ENCODE measurements around the gene EXOC2. TPM values are rescaled to one million over a fixed set of nuclear protein-coding genes. Genes with fewer than 3 reads are reported as not detected.

EXOC2 gene
- total and polyA plus RNA-seq, 7 donors, result 5.4 to 23.2 (median 15.3) TPM

DNA sequence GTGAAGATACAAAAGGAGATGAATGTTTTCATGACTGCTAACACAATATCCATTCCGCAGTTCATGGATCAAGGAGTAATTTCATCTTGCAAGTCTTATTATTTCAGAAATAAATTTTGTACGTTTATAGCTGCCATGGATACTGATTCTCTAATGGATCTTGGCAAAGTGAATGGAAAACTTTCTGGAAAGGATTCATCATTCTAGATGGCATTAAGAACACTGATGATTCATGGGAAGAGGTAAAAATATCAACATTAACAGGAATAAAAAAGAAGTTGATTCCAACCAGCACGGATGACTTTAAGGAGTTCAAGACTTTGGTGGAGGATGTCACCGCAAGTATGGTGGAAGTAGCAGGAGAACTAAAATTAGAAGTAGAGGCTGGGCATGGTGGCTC is 38.8 kb downstream of the EXOC2 start:
- Histone ChIP-seq H3K27me3 (no peaks in the 10 kb centered on the region), H3K27ac (peak overlapping the region in 1 of 4 donors; percentile 18), H3K4me1 (peaks cover 0 to 14% (median 10%) of the 10 kb centered on the region in 4 donors), H3K36me3 (peaks cover 0 to 10% (median 4%) of the 10 kb centered on the region in 4 donors), H3K9me3 (peaks cover 0 to 7% (median 0%) of the 10 kb centered on the region in 4 donors), H3K4me3 (no peak overlapping the region)
- 86 to 97% methylated on average over 4 of the region's 4 CpGs for WGBS, 2 donors
- intact Hi-C loops (cut with DNase I), result no loop called here
- DNase-seq, result no peak
- TF ChIP-seq, protein P1, sequence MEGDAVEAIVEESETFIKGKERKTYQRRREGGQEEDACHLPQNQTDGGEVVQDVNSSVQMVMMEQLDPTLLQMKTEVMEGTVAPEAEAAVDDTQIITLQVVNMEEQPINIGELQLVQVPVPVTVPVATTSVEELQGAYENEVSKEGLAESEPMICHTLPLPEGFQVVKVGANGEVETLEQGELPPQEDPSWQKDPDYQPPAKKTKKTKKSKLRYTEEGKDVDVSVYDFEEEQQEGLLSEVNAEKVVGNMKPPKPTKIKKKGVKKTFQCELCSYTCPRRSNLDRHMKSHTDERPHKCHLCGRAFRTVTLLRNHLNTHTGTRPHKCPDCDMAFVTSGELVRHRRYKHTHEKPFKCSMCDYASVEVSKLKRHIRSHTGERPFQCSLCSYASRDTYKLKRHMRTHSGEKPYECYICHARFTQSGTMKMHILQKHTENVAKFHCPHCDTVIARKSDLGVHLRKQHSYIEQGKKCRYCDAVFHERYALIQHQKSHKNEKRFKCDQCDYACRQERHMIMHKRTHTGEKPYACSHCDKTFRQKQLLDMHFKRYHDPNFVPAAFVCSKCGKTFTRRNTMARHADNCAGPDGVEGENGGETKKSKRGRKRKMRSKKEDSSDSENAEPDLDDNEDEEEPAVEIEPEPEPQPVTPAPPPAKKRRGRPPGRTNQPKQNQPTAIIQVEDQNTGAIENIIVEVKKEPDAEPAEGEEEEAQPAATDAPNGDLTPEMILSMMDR (IDR thresholded peaks at IDR 0.05), result no peak
- TF ChIP-seq POLR2AphosphoS5 (IDR thresholded peaks at IDR 0.05), result peak in 1 of 4 donors; percentile 19
- TF ChIP-seq EP300 (IDR thresholded peaks at IDR 0.05), result no peak

DNA sequence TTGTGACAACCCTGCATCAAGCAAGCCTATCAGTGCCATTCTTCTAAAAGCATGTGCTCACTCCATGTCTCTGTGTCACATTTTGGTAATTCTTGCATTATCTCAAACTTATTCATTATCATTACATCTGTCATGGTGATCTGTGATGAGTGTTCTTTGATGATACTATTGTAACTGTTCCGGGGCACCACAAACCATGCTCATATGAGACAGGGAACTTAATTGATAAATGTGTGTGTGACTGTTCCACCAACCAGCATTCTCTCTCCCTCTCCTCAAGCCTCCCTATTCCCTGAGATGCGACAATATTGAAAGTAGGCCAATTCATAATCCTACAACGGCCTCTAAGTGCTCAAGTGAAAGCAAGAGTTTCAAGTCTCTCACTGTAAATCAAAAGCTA is 40.1 kb downstream of the EXOC2 start:
- TF ChIP-seq POLR2AphosphoS5 (IDR thresholded peaks at IDR 0.05), result no peak
- TF ChIP-seq, protein P1 (IDR thresholded peaks at IDR 0.05), result no peak
- no peak for TF ChIP-seq EP300 (IDR thresholded peaks at IDR 0.05)
- TF ChIP-seq POLR2A (IDR thresholded peaks at IDR 0.05), result no peak
- 83 to 85% methylated on average over 3 of the region's 3 CpGs for WGBS, 2 donors
- no peak overlapping the region for H3K4me3 ChIP-seq
- DNase-seq, result no peak
- H3K27ac ChIP-seq, result no peak overlapping the region
- H3K27me3 ChIP-seq, result no peaks in the 10 kb centered on the region
- H3K4me1 ChIP-seq, result peaks cover 0 to 9% (median 2%) of the 10 kb centered on the region in 4 donors
- H3K36me3 ChIP-seq, result peaks cover 0 to 10% (median 4%) of the 10 kb centered on the region in 4 donors
- H3K9me3 ChIP-seq, result peaks cover 0 to 7% (median 0%) of the 10 kb centered on the region in 4 donors
- intact Hi-C loops (cut with DNase I), result no loop called here

DNA sequence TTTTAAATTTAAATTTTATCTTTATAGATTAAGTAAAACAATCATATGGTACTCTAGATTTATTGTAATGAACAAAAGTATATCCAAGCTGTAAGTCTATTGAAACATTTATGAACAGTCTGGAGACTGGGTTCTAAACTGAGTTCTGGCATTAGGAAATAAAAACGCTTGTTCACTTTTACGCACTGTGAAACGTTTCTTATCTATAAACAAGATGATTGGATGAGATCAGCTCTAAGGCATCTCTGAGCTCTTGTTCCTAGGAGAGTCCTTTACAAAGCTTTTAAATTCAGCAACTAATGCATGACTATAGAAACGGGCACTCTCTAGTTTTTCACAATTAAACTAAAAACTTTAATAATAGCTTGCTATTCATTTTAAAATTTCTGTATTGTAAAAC is 42.8 kb downstream of the EXOC2 start:
- peaks cover 0 to 7% (median 0%) of the 10 kb centered on the region in 4 donors for H3K4me1 ChIP-seq
- WGBS, 2 donors, result 63 to 74% methylated on average over 4 of the region's 4 CpGs
- no peak overlapping the region for H3K4me3 ChIP-seq
- peak overlapping the region in 1 of 4 donors; percentile 18 for H3K27ac ChIP-seq
- intact Hi-C loops (cut with DNase I), result no loop called here
- TF ChIP-seq POLR2A (IDR thresholded peaks at IDR 0.05) (no peak), POLR2AphosphoS5 (IDR thresholded peaks at IDR 0.05) (no peak), EP300 (IDR thresholded peaks at IDR 0.05) (no peak)
- TF ChIP-seq, protein P1 (IDR thresholded peaks at IDR 0.05), result no peak
- H3K27me3 ChIP-seq, result no peaks in the 10 kb centered on the region
- no peak for DNase-seq
- H3K36me3 ChIP-seq, result no peaks in the 10 kb centered on the region
- H3K9me3 ChIP-seq, result peaks cover 0 to 7% (median 0%) of the 10 kb centered on the region in 4 donors

DNA sequence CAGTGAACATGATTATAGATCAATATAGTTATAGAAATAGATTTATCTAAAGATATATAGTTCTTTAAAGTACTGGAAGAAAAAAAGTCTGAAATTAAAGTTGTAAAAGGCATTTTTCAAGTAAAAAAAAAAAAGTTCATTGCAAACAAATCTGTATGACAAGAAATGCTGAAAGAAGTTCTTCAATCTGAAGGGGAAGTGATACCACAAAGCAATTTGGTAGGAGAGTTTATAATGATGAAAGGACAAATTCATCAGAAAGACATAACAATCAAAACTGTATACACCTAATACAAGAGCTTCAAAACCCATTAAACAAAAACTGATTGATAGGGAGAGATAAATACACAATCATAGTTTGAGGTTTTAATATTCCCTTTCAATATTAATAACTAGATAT is 50.1 kb downstream of the EXOC2 start:
- no peaks in the 10 kb centered on the region for H3K36me3 ChIP-seq
- H3K4me1 ChIP-seq, result no peaks in the 10 kb centered on the region
- no peak overlapping the region for H3K4me3 ChIP-seq
- TF ChIP-seq, protein P1 (IDR thresholded peaks at IDR 0.05), result no peak
- no peak for TF ChIP-seq EP300 (IDR thresholded peaks at IDR 0.05)
- no peak for TF ChIP-seq POLR2A (IDR thresholded peaks at IDR 0.05)
- TF ChIP-seq POLR2AphosphoS5 (IDR thresholded peaks at IDR 0.05), result no peak
- no peaks in the 10 kb centered on the region for H3K9me3 ChIP-seq
- no peak overlapping the region for H3K27ac ChIP-seq
- no peak for DNase-seq
- no peaks in the 10 kb centered on the region for H3K27me3 ChIP-seq
- intact Hi-C loops (cut with DNase I), result no loop called here
